Spleen (tissue), 7 donors: ENCODE data around the gene ERBB2.

ENCODE experiments used
- POLR2A ChIP-seq, 3 donors: fragments of 450-650 bp; IDR thresholded peaks; one replicate each; pipeline ENCODE4 v1.5.1; 2017; ENCODE audit warnings: antibody characterized with exemption in 3 of 3, mild to moderate bottlenecking in 1 of 3
- POLR2AphosphoS5 ChIP-seq, 3 donors: sonication (generic); formaldehyde crosslinking; IDR thresholded peaks; one replicate each; pipeline ENCODE4 v1.5.1; 2017; ENCODE audit warnings: antibody characterized with exemption in 3 of 3
- TF ChIP-seq, protein P1 (sequence below), 11 experiments: fragments of 200-600 bp in 7 of 11; fragments of 450-650 bp in 4 of 11; sonication (generic) in 4 of 11; IDR thresholded peaks in 8 of 11; conservative IDR thresholded peaks in 3 of 11; 1 replicate in 7 of 11; 2 replicates in 4 of 11; pipeline versions ENCODE4 v1.4.0 to v1.8.0; 2016 to 2021; ENCODE audit warnings: antibody characterized with exemption in 11 of 11, inconsistent platforms in 4 of 11, mild to moderate bottlenecking in 1 of 11
- donor health status: DM: no; HTN: no; CAD: no; lungs with moderate emphysema.
- donor health status: DM: no; HTN: no; CAD: no.
- donor health status: DM: no; HTN: no; CAD: no.

DNA sequence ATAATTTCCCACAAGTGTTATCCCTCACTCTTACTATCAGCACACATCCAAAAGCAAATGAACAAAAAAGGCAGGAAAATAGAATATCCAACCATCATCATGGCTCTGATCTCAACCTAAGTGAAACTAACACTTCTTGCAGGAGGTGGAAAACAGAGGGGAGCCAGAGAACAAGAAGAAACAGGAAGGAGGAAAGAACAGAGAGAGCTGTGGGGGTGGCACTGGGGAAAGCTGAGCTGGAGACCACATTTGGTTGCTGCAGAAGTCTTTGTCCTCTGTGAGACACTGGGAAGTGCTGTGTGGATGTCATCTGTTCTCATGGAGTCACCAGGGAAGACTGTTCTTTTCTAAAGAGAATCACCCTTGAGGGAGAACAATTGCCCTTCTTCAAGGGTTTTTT lies 72.6 kb downstream of the ERBB2 start:
- TF ChIP-seq, protein P1, sequence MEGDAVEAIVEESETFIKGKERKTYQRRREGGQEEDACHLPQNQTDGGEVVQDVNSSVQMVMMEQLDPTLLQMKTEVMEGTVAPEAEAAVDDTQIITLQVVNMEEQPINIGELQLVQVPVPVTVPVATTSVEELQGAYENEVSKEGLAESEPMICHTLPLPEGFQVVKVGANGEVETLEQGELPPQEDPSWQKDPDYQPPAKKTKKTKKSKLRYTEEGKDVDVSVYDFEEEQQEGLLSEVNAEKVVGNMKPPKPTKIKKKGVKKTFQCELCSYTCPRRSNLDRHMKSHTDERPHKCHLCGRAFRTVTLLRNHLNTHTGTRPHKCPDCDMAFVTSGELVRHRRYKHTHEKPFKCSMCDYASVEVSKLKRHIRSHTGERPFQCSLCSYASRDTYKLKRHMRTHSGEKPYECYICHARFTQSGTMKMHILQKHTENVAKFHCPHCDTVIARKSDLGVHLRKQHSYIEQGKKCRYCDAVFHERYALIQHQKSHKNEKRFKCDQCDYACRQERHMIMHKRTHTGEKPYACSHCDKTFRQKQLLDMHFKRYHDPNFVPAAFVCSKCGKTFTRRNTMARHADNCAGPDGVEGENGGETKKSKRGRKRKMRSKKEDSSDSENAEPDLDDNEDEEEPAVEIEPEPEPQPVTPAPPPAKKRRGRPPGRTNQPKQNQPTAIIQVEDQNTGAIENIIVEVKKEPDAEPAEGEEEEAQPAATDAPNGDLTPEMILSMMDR (IDR thresholded peaks at IDR 0.05 in 8 of 11, conservative IDR thresholded peaks at IDR 0.05 in 3 of 11), result no peak
- TF ChIP-seq POLR2A (IDR thresholded peaks at IDR 0.05) (no peak), POLR2AphosphoS5 (IDR thresholded peaks at IDR 0.05) (no peak)
